ENCODE results near the gene TOR3A. TPM values are rescaled to one million over a fixed set of nuclear protein-coding genes. Genes with fewer than 3 reads are reported as not detected.
"Not testable (repeated sequence)": the region's sequence is repeated elsewhere in the genome, so short reads cannot be mapped to it uniquely, and the experiment has no call there.

The TOR3A gene, protein sequence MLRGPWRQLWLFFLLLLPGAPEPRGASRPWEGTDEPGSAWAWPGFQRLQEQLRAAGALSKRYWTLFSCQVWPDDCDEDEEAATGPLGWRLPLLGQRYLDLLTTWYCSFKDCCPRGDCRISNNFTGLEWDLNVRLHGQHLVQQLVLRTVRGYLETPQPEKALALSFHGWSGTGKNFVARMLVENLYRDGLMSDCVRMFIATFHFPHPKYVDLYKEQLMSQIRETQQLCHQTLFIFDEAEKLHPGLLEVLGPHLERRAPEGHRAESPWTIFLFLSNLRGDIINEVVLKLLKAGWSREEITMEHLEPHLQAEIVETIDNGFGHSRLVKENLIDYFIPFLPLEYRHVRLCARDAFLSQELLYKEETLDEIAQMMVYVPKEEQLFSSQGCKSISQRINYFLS
- total RNA-seq = 22.3 TPM
- long read RNA-seq, transcript TOR3A-203 (6 exons, 2,724 nt) = major isoform, 145 of 189 reads
- long read RNA-seq, partial matches to known transcripts = 17 of 189 reads
- long read RNA-seq, other reads (novel, unspliced or antisense) = 27 of 189 reads

DNA sequence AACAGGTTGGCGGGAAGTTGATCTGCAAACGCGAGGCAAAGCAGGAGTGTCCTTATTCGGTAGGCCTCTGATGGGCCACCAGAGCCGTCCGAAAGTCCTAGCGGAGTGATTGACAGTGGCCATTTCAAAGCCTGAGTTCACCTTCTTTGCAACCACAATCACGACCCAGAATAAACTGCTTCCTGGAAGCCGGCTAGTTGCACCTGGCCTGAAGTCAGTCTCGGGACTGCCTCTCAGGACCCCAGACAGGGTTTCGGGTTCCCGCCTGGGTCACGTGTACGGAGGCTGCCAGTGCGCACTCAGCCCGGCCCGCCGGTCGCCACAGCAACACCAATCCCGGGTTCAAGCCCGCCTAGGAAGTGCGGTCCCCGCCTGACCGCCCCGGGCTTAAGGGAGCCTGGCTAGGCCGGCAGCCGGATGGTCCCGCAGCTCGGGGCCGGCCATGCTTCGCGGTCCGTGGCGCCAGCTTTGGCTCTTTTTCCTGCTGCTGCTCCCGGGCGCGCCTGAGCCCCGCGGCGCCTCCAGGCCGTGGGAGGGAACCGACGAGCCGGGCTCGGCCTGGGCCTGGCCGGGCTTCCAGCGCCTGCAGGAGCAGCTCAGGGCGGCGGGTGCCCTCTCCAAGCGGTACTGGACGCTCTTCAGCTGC lies at the start of gene TOR3A:
Gene TOR3A (plus strand): TSS at position 384 of the 646 bp plus-strand sequence. CDS start 59 bp downstream, at position 443.
- DNase-seq (ENCODE audit: low spot score) = peak; percentile 94

DNA sequence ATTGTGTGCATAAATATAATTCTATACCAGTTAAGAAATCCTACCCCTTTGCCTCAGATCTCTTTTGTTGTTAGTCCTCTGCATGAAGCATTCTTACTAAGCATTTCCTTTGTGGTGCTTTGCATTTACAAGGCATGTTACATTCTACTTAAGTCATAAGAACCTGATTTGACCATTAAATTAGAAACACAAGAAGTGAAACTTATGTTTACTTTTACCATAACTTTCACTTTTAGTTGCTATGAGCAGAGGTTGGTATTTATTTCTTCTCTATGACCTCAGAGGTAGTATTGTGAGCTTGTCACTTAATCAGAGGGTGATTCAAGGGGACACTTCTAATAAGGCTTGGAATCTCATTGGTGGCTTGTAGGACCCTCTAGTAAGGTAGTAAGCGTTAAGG lies 47.1 kb upstream of the TOR3A start:
- no peak for DNase-seq (ENCODE audit: low spot score)

DNA sequence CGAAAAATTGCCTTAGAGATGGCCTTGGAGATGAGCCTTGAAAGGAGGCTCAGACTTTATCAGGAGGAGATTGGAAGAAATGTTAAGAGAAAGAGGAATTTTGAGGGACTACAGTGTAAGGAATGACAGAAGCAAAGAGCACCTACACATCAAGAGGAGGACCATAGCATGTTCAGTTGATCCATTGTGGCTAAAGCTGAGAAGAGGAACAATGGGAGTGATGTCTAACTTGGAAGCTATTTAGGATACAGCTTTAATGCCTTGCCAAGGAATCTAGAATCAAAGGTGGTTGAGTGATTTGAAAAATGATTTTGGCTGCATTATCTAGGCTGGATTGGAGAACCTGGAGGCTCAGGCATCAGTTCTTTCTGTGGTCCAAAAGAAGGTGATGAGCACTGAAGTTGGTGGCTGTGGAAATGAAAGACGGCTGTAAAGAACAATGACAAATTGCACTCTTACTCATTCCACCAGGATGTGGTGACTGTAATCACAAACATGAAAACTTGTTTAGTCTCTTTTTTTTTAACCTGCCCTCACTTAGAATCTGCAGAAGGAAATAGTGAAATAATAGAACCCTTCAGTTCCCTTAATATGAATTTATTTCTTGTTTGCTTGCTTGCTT lies 44.9 kb upstream of the TOR3A start:
- no peak for DNase-seq (ENCODE audit: low spot score)

DNA sequence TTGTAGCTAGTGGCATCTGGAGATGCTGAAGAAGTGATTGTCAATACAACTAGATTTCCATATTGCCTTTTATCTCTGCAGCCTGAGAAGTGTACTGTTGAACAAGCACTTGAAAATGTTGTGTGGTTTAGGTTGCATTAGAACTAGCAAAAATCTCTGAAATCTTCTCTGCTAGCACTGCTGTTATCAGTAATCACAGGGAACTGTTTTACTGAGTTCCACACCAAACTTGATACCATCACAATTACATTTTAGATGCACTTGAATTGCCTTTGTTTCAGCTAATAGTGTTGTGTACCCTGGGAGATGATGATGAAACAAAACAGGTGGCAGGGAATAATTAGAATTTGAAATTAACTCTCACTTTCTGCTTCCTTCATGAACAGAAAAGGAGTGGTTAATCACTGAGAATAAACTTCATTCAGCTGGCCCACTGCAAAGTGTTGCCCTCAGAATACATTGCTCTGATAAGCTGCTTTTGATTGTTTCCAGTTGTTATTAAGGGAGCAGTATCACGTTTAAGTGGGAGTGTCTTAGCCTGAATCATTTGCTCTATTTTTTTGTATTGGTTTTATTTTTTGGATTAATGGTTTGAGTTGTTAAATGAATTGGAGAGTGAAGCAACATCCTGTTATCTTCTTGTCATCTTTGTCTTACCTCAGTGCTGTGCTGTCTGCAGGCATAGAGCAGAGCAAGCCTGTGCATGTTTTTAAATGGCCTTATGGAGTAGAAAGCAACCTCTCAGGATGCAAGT lies 43.2 kb upstream of the TOR3A start:
- no peak for DNase-seq (ENCODE audit: low spot score)

DNA sequence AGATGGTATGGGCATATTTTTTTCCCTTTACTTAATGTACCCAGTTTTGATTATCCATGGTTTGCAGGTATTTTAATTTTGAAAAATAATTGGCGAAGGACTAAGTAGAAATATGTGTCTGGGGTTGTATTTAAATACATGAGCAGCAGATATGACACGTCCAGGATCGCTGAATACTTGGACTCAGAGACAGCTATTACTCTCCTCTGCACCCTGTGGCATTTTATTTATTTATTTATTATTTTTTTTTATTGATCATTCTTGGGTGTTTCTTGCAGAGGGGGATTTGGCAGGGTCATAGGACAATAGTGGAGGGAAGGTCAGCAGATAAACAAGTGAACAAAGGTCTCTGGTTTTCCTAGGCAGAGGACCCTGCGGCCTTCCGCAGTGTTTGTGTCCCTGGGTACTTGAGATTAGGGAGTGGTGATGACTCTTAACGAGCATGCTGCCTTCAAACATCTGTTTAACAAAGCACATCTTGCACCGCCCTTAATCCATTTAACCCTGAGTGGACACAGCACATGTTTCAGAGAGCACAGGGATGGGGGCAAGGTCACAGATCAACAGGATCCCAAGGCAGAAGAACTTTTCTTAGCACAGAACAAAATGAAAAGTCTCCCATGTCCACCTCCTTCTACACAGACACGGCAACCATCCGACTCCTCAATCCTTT lies 42.2 kb upstream of the TOR3A start:
- not testable (repeated sequence) for DNase-seq (ENCODE audit: low spot score)

DNA sequence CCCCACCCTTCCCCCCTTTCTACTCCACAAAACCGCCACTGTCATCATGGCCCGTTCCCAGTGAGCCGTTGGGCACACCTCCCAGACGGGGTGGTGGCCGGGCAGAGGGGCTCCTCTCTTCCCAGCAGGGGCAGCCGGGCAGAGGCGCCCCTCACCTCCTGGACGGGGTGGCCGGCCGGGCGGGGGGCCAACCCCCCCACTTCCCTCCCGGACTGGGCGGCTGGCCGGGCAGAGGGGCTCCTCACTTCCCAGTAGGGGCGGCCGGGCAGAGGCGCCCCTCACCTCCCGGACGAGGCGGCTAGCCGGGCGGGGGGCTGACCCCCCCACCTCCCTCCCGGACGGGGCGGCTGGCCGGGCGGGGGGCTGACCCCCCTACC lies 41.7 kb upstream of the TOR3A start:
- not testable (repeated sequence) for DNase-seq (ENCODE audit: low spot score)

DNA sequence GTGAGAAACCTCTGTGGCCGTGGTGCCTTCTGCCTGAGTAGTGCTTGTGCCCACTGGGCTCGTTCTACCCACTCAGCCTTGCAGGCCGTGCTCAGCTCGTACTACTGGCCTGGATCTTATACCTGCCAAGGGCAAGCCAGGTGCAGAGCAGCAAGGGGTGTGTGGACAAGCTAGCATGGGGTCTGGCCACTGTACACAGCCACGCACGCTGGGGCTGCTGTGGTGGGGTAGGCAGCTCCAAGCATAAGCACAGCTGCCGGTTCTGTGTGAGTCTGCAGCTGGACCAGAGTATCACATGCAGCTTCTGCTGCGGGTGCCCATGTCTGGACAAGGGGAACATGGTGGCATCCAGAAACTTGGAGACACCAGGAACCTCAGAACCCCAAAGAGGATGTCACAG lies 39.8 kb upstream of the TOR3A start:
- DNase-seq (ENCODE audit: low spot score) = no peak

DNA sequence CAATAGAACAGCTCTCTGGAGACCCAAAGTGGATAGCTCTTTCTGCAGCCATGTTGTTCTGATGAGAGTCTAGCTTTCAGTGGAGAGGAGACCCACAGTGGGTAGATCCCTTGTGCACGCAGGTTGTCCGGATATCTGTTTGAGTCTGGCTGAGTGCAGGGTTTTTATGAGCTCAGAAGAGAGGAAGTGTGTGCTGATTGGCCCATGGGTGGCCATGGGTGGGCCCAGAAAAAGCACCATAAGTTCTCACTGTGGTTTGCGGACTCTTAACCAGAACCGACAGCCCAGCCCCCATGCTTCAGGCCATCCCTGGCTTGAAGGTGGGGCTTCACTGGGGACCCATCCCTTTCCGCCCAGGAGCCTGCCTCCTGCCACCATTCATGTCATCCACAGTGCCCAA lies 39.2 kb upstream of the TOR3A start:
- no peak for DNase-seq (ENCODE audit: low spot score)

DNA sequence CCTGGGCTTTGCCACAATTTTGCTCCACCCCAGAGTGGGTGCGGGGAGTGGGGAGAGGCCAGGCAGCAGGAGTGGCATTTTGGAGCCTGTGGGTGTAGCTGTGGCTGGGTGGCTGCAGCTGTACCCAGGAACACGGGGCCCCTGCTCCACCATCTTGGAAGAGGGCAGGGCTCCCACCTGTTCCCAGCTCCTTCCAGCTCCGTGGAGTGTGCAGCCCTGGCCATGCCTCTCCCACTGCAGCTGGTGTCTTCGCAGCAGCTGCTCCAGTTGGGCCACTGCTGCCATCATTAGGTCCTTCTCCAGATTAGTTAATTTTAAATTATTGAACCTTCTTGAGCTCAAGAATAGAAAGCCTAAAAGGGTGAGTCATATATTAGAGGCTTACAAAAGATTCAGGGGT lies 38.6 kb upstream of the TOR3A start:
- DNase-seq (ENCODE audit: low spot score) = no peak

DNA sequence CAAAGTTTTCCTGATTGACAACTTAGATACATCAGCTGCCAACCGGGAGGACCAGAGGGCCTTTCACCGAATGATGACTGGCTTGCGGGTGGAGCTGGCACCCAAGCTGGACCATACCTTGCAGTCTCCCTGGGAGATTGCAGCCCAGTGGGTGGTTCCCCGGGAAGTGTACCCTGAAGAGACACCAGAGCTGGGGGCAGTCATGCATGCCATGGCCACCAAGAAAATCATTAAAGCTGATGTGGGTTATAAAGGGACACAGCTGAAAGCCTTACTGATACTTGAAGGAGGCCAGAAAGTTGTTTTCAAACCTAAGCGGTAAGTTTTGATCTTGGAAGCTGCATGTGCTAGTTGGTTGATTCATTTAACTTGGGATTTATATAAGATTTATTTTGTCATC lies 38.0 kb upstream of the TOR3A start:
- no peak for DNase-seq (ENCODE audit: low spot score)

DNA sequence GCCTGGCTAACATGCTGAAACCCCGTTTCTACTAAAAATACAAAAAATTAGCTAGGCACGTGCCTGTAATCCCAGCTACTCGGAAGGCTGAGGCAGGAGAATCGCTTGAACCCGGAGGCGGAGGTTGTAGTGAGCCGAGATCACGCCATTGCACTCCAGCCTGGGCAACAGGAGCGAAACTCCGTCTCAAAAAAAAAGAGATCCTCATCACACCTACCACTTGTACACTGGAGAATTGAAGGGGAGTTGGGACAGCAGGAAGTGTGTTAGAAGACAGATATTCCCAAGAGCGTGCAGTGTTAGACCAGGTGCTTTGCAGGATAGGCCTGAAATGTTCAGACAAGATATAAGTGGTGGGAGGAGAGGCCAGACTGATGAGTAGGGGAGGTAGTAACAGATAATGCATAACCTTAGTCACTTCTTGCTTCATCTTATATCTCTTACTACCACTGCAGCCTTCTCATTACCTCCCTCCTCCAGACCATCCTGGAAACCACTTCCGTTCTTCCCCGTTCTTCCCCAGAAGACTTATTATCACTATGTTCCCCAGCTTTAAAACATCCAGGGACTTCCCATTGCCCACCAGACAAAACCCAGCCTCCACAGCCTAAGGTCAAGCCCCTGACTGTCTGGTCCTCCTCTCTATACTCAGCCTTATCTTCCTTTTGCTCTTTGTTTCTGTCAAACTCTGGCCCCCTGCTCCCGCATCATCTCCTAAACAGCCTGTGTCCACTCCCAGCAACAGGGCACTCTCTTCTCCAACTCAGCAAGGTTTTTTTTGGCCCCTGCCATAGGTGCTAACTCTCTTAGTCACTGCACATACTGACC lies 34.8 kb upstream of the TOR3A start:
- DNase-seq (ENCODE audit: low spot score) = no peak

DNA sequence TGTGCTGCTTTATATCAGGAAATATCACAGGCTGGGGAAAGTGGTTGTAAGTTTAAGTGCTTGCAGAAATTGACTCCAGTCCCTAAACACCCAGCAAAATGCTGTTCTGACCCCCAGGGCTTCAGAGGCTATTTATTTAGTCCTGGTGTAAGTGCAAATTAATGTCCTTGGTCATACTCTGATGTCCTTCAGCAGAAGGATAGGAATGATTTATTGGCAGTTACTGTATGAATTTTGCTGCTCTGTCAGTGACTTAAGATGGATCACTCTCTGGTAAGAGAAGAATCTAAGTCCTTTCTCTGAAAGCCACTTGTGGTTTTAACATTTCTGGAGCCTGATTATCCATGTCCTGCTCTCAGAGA lies 34.3 kb upstream of the TOR3A start:
- no peak for DNase-seq (ENCODE audit: low spot score)

DNA sequence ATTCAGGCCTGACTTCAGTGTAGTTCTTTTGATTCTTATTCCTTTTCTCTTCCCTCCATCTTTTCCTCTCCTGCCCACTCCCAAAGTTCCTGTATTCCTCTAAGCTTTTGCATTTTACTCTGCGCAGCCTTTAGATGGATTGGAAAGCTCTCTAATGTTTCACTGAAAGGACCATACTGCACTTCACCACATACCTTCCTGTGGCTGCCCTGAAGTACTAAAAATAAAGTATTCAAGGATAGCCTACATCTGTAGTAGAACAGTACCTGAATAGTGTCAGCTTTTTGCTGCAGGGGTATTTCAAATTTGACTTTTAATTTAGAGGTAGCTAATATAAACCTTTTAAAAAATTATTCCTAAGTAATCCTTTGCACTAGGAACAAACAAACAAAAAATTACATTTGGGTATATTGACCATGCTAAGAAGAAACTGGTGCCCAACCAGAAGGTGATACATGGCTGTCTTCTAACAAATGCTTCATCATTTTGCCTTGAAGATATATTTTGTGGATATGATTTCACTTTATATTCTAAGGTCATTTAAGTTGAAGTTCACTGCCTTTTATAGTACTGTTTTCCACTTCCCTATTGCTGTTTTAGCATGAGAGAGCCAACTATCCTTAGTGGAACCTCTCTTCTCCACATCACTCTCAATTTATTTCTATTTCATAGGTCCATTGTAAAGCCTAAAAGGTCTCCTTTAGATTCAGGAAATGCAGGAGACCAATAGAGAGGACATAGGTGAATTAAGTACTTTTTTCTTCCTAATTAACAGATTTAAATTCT lies 33.3 kb upstream of the TOR3A start:
- no peak for DNase-seq (ENCODE audit: low spot score)

DNA sequence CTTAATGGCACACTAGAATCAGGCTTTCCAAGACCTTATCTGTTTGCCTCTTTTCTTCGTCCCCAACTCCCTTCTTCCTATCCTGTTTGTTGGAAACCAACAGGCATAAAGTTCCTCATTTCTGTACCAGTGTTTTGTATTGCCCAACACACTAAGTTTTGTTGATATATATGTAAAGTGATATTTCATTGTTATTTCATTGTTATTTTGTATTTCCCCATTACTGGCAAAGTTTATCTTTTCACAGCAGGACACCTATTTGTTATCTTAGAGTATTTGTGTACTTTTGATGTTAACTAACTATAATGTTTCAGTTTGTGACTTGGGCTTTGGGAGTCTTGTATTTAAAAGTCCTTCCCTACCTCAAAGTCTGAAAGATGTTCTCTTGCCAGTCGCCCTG lies 29.1 kb upstream of the TOR3A start:
- DNase-seq (ENCODE audit: low spot score) = no peak

DNA sequence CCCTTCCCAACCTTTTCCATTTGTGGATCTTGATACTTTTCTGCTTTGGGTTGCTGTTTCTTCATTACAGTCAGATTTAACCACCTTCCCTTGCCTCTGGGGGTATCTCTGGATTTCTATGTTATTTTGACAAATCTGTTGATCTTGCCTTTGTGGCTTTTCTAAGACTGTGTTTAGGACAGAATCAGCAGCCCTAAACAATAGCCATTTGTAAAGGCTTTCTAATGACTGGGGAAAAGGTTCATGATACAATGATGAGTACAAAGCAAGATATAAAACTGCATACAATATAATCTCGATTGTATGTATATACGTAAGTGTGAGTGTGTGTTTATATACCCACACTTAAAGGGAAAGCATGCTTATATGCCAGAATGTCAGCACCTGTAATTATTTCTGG lies 28.4 kb upstream of the TOR3A start:
- no peak for DNase-seq (ENCODE audit: low spot score)

DNA sequence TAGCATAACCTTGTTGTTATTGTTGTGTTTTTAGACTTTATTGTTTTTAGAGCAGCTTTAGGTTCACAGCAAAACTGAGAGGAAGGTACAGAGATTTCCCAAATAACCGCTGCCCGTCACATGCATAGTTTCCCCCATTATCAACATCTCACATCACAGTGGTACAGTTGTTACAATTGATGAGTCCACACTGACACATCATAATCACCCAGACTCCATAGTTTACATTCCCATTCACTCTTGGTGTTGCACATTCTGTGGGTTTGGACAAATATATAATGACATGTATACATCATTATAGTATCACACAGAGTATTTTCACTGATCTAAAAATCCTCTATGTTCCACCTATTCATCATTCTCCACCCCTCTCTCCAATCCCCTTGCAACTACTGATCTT lies 25.9 kb upstream of the TOR3A start:
- DNase-seq (ENCODE audit: low spot score) = no peak

DNA sequence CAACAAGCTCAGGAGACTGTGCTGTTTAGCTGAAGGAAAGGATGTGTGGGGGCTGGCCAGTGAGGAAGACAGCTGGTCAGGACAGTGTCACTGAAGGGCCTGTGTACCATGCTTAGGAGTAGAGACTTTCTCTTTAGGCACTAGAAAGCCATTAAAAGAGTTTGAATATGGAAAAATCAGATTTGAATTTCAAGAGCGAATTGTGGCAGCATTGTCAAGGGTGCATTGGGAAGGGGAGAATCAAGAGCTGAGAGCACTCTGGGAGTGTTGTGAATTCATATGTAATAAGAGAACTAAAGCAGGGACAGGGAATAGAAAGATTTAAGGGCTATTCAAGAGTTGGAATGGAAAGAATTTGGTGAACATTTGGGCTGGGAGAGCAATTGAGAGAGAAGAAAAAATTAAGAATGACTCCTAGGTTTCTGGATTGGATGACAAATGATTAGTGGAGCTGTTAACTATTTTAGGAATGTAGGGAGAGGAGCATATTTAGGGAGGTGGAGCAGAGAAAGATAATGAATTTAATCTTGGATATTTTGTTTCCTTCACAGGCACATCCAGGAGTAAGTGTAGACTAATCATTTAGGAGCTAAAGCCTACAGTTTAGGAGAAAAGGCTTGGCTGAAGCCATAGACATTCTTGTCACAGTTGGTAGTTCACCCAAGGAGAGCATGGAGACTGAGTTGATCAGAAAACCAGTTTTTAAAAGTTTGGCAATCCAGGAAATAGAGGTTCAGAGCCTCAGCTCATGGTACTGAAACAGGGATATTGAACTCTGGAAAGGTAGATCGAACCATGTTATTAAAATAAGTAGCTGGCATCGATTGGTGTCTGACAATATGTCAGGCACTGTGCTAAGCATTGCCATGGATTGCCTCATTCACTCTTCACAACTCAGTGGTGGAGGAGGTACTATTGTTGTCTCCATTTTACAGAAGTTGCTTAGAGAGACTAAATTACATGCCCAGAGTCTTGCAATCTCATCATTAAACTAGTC lies 23.1 kb upstream of the TOR3A start:
- DNase-seq (ENCODE audit: low spot score) = no peak

All from mesenteric fat pad (tissue), 1 donor.